Body of pancreas (tissue), 4 donors: ENCODE results near the gene PROB1. TPM values are rescaled to one million over a fixed set of nuclear protein-coding genes. Genes with fewer than 3 reads are reported as not detected.
"Not testable (repeated sequence)": the region's sequence is repeated elsewhere in the genome, so short reads cannot be mapped to it uniquely, and the experiment has no call there.

Experiments
- ATAC-seq: fragments of 150-250 bp; one replicate; pipeline ENCODE4 v1.9.1; 2016
- DNase-seq, 4 donors: peaks; one replicate each; pipeline ENCODE4 v3.0.0-alpha.2; 2019
- H3K27ac ChIP-seq, 4 donors: fragments of 200-600 bp; sonication (generic); 1 replicate in 3 of 4; 2 replicates in 1 of 4; pipeline versions ENCODE4 v1.5.1 to v1.6.1; 2016 to 2019; ENCODE audit warnings: mild to moderate bottlenecking in 1 of 4, mixed read lengths in 1 of 4, moderate library complexity in 1 of 4
- H3K27me3 ChIP-seq, 2 donors: fragments of 200-600 bp; sonication (generic); one replicate each; pipeline ENCODE4 v1.6.0; 2016; ENCODE audit warnings: mild to moderate bottlenecking in 1 of 2
- H3K36me3 ChIP-seq, 2 donors: fragments of 200-600 bp; sonication (generic); replicated peaks in 1 of 2; 2 replicates each; pipeline ENCODE4 v1.5.1; 2016; ENCODE audit warnings: low read depth in 2 of 2; ENCODE audit not compliant: insufficient read depth in 1 of 2
- H3K4me1 ChIP-seq: fragments of 200-600 bp; sonication (generic); one replicate; pipeline ENCODE4 v1.6.0; 2016
- H3K4me3 ChIP-seq, 2 donors: fragments of 200-600 bp; sonication (generic); 1 replicate in 1 of 2; 2 replicates in 1 of 2; pipeline ENCODE4 v1.5.1; 2016 to 2019
- H3K9me3 ChIP-seq, 3 donors: fragments of 200-600 bp; sonication (generic); 1 replicate in 2 of 3; 2 replicates in 1 of 3; pipeline ENCODE4 v1.5.1; 2016
- POLR2A ChIP-seq, 3 donors: fragments of 450-650 bp; IDR thresholded peaks; one replicate each; pipeline ENCODE4 v1.6.1; 2016; ENCODE audit warnings: antibody characterized with exemption in 3 of 3, mild to moderate bottlenecking in 2 of 3
- WGBS, 2 donors: methylation state at CpG; one replicate each; pipeline ENCODE4 v1.1.5; 2017; 5-methylcytosine and 5-hydroxymethylcytosine counted together
- intact Hi-C: fragments of 100-400 bp; cut with DNase I; formaldehyde crosslinking; loops from one replicate; pipeline ENCODE4 v1.15.1; 2023
- total RNA-seq, 2 donors: library from RNA; depleted of rRNA; stranded (reverse); fragments of >200 nt; gene quantifications; one replicate each; pipeline ENCODE4 v1.1.0, GENCODE V29; 2016
- TF ChIP-seq, protein P1 (sequence below), 7 experiments: fragments of 450-650 bp in 4 of 7; fragments of 200-600 bp in 3 of 7; sonication (generic) in 3 of 7; IDR thresholded peaks; one replicate each; pipeline ENCODE4 v1.5.1; 2016 to 2019; ENCODE audit warnings: antibody characterized with exemption in 7 of 7

Gene PROB1
- total RNA-seq, 2 donors from 2014 or later, result 0.52 to 1.3 TPM

- Histone ChIP-seq H3K4me1 (peaks cover 38% of the 10 kb centered on the region), H3K36me3 (no peaks in the 10 kb centered on the region), H3K27ac (no peak within 1 kb of the TSS), H3K9me3 (no peaks in the 10 kb centered on the region), H3K4me3 (no peak within 1 kb of the TSS), H3K27me3 (peaks cover 0 to 11% of the 10 kb centered on the region in 2 donors)
- TF ChIP-seq, protein P1, sequence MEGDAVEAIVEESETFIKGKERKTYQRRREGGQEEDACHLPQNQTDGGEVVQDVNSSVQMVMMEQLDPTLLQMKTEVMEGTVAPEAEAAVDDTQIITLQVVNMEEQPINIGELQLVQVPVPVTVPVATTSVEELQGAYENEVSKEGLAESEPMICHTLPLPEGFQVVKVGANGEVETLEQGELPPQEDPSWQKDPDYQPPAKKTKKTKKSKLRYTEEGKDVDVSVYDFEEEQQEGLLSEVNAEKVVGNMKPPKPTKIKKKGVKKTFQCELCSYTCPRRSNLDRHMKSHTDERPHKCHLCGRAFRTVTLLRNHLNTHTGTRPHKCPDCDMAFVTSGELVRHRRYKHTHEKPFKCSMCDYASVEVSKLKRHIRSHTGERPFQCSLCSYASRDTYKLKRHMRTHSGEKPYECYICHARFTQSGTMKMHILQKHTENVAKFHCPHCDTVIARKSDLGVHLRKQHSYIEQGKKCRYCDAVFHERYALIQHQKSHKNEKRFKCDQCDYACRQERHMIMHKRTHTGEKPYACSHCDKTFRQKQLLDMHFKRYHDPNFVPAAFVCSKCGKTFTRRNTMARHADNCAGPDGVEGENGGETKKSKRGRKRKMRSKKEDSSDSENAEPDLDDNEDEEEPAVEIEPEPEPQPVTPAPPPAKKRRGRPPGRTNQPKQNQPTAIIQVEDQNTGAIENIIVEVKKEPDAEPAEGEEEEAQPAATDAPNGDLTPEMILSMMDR (IDR thresholded peaks at IDR 0.05), result no peak
- TF ChIP-seq POLR2A (IDR thresholded peaks at IDR 0.05), result no peak
- ATAC-seq (no peak), DNase-seq (no peak)
- intact Hi-C loops, result no loop called here
- WGBS, 2 donors, result 78 to 81% methylated on average over 8 to 11 of the region's 11 CpGs
These were observed 4.9 kb downstream of the PROB1 start, which contains the start of gene MZB1 for GRCh38 chr5:139389701-139390638. Gene MZB1, minus strand, starts transcription at chr5:139389913. Its CDS starts 57 bp downstream, at chr5:139389856.

GRCh38 chr5:139388198-139388821, 6.6 kb downstream of the PROB1 start:
- Histone ChIP-seq H3K36me3 (no peaks in the 10 kb centered on the region), H3K4me3 (no peak overlapping the region), H3K9me3 (no peaks in the 10 kb centered on the region), H3K4me1 (peaks cover 38% of the 10 kb centered on the region), H3K27me3 (no peaks in the 10 kb centered on the region), H3K27ac (peak overlapping the region in 2 of 4 donors; percentile 3 to 38)
- TF ChIP-seq POLR2A (IDR thresholded peaks at IDR 0.05), result peak in 1 of 3 donors; percentile 22
- TF ChIP-seq, protein P1 (IDR thresholded peaks at IDR 0.05), result no peak
- DNase-seq (peak; percentile 34 to 57 (median 46)), ATAC-seq (peak; percentile 37)
- 40 to 47% methylated on average over 6 to 7 of the region's 8 CpGs for WGBS, 2 donors
- intact Hi-C loops, result no loop called here

GRCh38 chr5:139387611-139388197, 7.2 kb downstream of the PROB1 start:
- intact Hi-C loops, result no loop called here
- no peak overlapping the region for H3K4me3 ChIP-seq
- H3K27ac ChIP-seq, result peak overlapping the region in 2 of 4 donors; percentile 3 to 38
- WGBS, 2 donors, result 67 to 83% methylated on average over 7 to 10 of the region's 10 CpGs
- no peaks in the 10 kb centered on the region for H3K36me3 ChIP-seq
- TF ChIP-seq POLR2A (IDR thresholded peaks at IDR 0.05), result no peak
- TF ChIP-seq, protein P1 (IDR thresholded peaks at IDR 0.05), result no peak
- H3K9me3 ChIP-seq, result no peaks in the 10 kb centered on the region
- peaks cover 35% of the 10 kb centered on the region for H3K4me1 ChIP-seq
- DNase-seq, result no peak
- H3K27me3 ChIP-seq, result no peaks in the 10 kb centered on the region
- no peak for ATAC-seq

GRCh38 chr5:139386956-139387355, 7.9 kb downstream of the PROB1 start:
- ATAC-seq, H3K4me3 ChIP-seq, H3K9me3 ChIP-seq, H3K36me3 ChIP-seq, H3K27me3 ChIP-seq, H3K27ac ChIP-seq, intact Hi-C loops, DNase-seq: not testable (repeated sequence)
- peaks cover 38% of the 10 kb centered on the region for H3K4me1 ChIP-seq
- WGBS, 2 donors, result 80 to 85% methylated on average over 2 to 10 of the region's 10 CpGs

DNA sequence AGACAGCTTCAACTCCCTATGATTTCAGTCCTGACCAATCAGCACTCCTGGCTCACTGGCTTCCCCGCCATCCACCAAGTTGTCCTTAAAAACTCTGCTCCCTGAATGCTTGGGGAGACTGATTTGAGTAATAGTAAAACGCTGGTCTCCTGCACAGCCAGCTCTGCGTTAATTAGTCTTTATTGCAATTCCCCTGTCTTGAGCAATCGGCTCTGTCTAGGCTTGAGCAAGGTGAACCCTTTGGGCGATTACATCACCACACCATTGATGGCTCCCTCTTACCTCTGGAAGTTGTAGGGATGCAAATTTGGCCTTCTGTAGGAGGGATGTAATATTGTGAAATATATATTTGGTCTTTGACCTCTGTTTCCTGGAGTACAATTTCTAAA, 8.9 kb downstream of the PROB1 start:
- Histone ChIP-seq H3K27me3 (no peaks in the 10 kb centered on the region), H3K27ac (peak overlapping the region in 1 of 4 donors; percentile 63), H3K4me1 (peaks cover 38% of the 10 kb centered on the region), H3K36me3 (no peaks in the 10 kb centered on the region), H3K9me3 (no peaks in the 10 kb centered on the region), H3K4me3 (no peak overlapping the region)
- intact Hi-C loops, result no loop called here
- 55 to 88% methylated on average over 5 of the region's 5 CpGs for WGBS, 2 donors
- DNase-seq (no peak), ATAC-seq (no peak)
- no peak for TF ChIP-seq POLR2A (IDR thresholded peaks at IDR 0.05)
- TF ChIP-seq, protein P1 (IDR thresholded peaks at IDR 0.05), result no peak
